HUES48 (cell line): ENCODE data around the gene LST1.
"Not testable (repeated sequence)": the region's sequence is repeated elsewhere in the genome, so short reads cannot be mapped to it uniquely, and the experiment has no call there.

Experiments used
- H3K27ac ChIP-seq: one replicate; pipeline ENCODE4 v1.7.0; 2013; ENCODE audit warnings: low read depth, low read length, inconsistent platforms
- H3K27me3 ChIP-seq: 2 replicates; pipeline ENCODE4 v1.6.1; 2013; ENCODE audit warnings: mild to moderate bottlenecking, low read length; ENCODE audit not compliant: control insufficient read depth, insufficient read depth
- H3K36me3 ChIP-seq: 2 replicates; pipeline ENCODE4 v1.6.1; 2013; ENCODE audit warnings: low read length; ENCODE audit not compliant: control insufficient read depth, insufficient read depth
- H3K4me1 ChIP-seq: 2 replicates; pipeline ENCODE4 v1.6.1; 2013; ENCODE audit warnings: mild to moderate bottlenecking, low read length; ENCODE audit not compliant: control insufficient read depth, insufficient read depth
- H3K4me3 ChIP-seq: 2 replicates; pipeline ENCODE4 v1.5.1; 2013; ENCODE audit warnings: mild to moderate bottlenecking, low read depth, low read length
- H3K9ac ChIP-seq: 2 replicates; pipeline ENCODE4 v1.6.1; 2013; ENCODE audit warnings: mild to moderate bottlenecking, low read depth, low read length, moderate library complexity
- H3K9me3 ChIP-seq: 2 replicates; pipeline ENCODE4 v1.6.1; 2013; ENCODE audit warnings: low read length; ENCODE audit not compliant: control insufficient read depth, insufficient read depth

The LST1 gene

GRCh38 chr6:31547727-31548543, 38.1 kb upstream of the LST1 start:
- no peaks in the 10 kb centered on the region for H3K27me3 ChIP-seq
- H3K9me3 ChIP-seq, result no peaks in the 10 kb centered on the region
- H3K4me3 ChIP-seq, result peak overlapping the region; percentile 76
- H3K9ac ChIP-seq, result no peak overlapping the region; the same call in 1 of the 2 replicates
- H3K4me1 ChIP-seq, result peaks cover 11% of the 10 kb centered on the region; the same call in 1 of the 2 replicates
- H3K27ac ChIP-seq, result peak overlapping the region; percentile 67
- peaks cover 27% of the 10 kb centered on the region for H3K36me3 ChIP-seq

GRCh38 chr6:31548544-31548873, 37.6 kb upstream of the LST1 start:
- H3K9ac ChIP-seq, result no peak overlapping the region
- H3K9me3 ChIP-seq, result no peaks in the 10 kb centered on the region
- no peaks in the 10 kb centered on the region for H3K27me3 ChIP-seq
- H3K4me1 ChIP-seq, result peaks cover 7% of the 10 kb centered on the region; the same call in 1 of the 2 replicates
- H3K36me3 ChIP-seq, result peaks cover 31% of the 10 kb centered on the region
- no peak overlapping the region for H3K27ac ChIP-seq
- H3K4me3 ChIP-seq, result no peak overlapping the region

GRCh38 chr6:31551371-31551770, 34.7 kb upstream of the LST1 start:
- H3K27ac ChIP-seq, result not testable (repeated sequence)

GRCh38 chr6:31556307-31556706, 29.8 kb upstream of the LST1 start:
- no peak overlapping the region for H3K9ac ChIP-seq
- H3K36me3 ChIP-seq, result peaks cover 40% of the 10 kb centered on the region
- H3K4me1 ChIP-seq, result no peaks in the 10 kb centered on the region

More at GRCh38 chr6:31551371-31551770, 34.7 kb upstream of the LST1 start:
- not testable (repeated sequence) for H3K27me3 ChIP-seq, H3K9me3 ChIP-seq, H3K4me1 ChIP-seq, H3K9ac ChIP-seq, H3K4me3 ChIP-seq
- H3K36me3 ChIP-seq, result peaks cover 36% of the 10 kb centered on the region

GRCh38 chr6:31557443-31558317, 28.4 kb upstream of the LST1 start:
- H3K27ac ChIP-seq, result no peak overlapping the region
- H3K27me3 ChIP-seq, result no peaks in the 10 kb centered on the region
- no peak overlapping the region for H3K4me3 ChIP-seq
- no peaks in the 10 kb centered on the region for H3K4me1 ChIP-seq
- H3K36me3 ChIP-seq, result peaks cover 40% of the 10 kb centered on the region
- no peaks in the 10 kb centered on the region for H3K9me3 ChIP-seq
- no peak overlapping the region for H3K9ac ChIP-seq

More at GRCh38 chr6:31556307-31556706, 29.8 kb upstream of the LST1 start:
- H3K27ac ChIP-seq, result no peak overlapping the region
- no peaks in the 10 kb centered on the region for H3K9me3 ChIP-seq
- no peaks in the 10 kb centered on the region for H3K27me3 ChIP-seq
- no peak overlapping the region for H3K4me3 ChIP-seq

- Histone ChIP-seq H3K27ac (no peak overlapping the region), H3K9ac (no peak overlapping the region), H3K9me3 (no peaks in the 10 kb centered on the region), H3K36me3 (peaks cover 36% of the 10 kb centered on the region), H3K4me3 (no peak overlapping the region), H3K4me1 (no peaks in the 10 kb centered on the region), H3K27me3 (no peaks in the 10 kb centered on the region)
Measured at GRCh38 chr6:31558318-31558625, 27.8 kb upstream of the LST1 start.

- Histone ChIP-seq H3K4me1 (no peaks in the 10 kb centered on the region), H3K27me3 (no peaks in the 10 kb centered on the region), H3K9me3 (no peaks in the 10 kb centered on the region), H3K9ac (no peak overlapping the region), H3K27ac (no peak overlapping the region), H3K36me3 (peaks cover 35% of the 10 kb centered on the region), H3K4me3 (no peak overlapping the region)
Measured at GRCh38 chr6:31558631-31559500, 27.2 kb upstream of the LST1 start.

GRCh38 chr6:31559606-31559957, 26.5 kb upstream of the LST1 start:
- H3K4me1 ChIP-seq, result no peaks in the 10 kb centered on the region
- H3K27me3 ChIP-seq, result no peaks in the 10 kb centered on the region
- H3K4me3 ChIP-seq, result no peak overlapping the region
- H3K27ac ChIP-seq, result peak overlapping the region; percentile 26
- no peaks in the 10 kb centered on the region for H3K9me3 ChIP-seq
- H3K36me3 ChIP-seq, result peaks cover 32% of the 10 kb centered on the region
- H3K9ac ChIP-seq, result no peak overlapping the region

GRCh38 chr6:31559958-31560696, 25.9 kb upstream of the LST1 start:
- Histone ChIP-seq H3K27me3 (no peaks in the 10 kb centered on the region), H3K27ac (peak overlapping the region; percentile 47), H3K9ac (0 out of 2 replicates have a peak overlapping the region, but pooled peaks have one; percentile 23), H3K9me3 (no peaks in the 10 kb centered on the region), H3K36me3 (peaks cover 30% of the 10 kb centered on the region), H3K4me3 (no peak overlapping the region), H3K4me1 (no peaks in the 10 kb centered on the region)

GRCh38 chr6:31560697-31561058, 25.4 kb upstream of the LST1 start:
- Histone ChIP-seq H3K36me3 (peaks cover 30% of the 10 kb centered on the region), H3K27ac (peak overlapping the region; percentile 47), H3K9ac (no peak overlapping the region), H3K9me3 (no peaks in the 10 kb centered on the region), H3K27me3 (no peaks in the 10 kb centered on the region), H3K4me3 (no peak overlapping the region), H3K4me1 (no peaks in the 10 kb centered on the region)
